GM19023 (cell line): ENCODE results near the gene CPXM2.
"Not testable (repeated sequence)": the region's sequence is repeated elsewhere in the genome, so short reads cannot be mapped to it uniquely, and the experiment has no call there.

Source experiments
- ATAC-seq: cut with Tn5 transposase; IDR thresholded peaks from one replicate; pipeline ENCODE4 v1.9.1; 2021; ENCODE audit warnings: mild to moderate bottlenecking, moderate library complexity; ENCODE audit not compliant: unreplicated experiment

CPXM2 gene

GRCh38 chr10:123747426-123747825 lies 144.2 kb downstream of the CPXM2 start:
- no peak for ATAC-seq

GRCh38 chr10:123746942-123747341 lies 144.7 kb downstream of the CPXM2 start:
- ATAC-seq = no peak

GRCh38 chr10:123746520-123746919 lies 145.1 kb downstream of the CPXM2 start:
- ATAC-seq = no peak

- ATAC-seq = no peak
These were observed 145.5 kb downstream of the CPXM2 start for GRCh38 chr10:123746061-123746460.

- ATAC-seq = no peak
These were observed 147.4 kb downstream of the CPXM2 start for GRCh38 chr10:123744224-123744536.

DNA sequence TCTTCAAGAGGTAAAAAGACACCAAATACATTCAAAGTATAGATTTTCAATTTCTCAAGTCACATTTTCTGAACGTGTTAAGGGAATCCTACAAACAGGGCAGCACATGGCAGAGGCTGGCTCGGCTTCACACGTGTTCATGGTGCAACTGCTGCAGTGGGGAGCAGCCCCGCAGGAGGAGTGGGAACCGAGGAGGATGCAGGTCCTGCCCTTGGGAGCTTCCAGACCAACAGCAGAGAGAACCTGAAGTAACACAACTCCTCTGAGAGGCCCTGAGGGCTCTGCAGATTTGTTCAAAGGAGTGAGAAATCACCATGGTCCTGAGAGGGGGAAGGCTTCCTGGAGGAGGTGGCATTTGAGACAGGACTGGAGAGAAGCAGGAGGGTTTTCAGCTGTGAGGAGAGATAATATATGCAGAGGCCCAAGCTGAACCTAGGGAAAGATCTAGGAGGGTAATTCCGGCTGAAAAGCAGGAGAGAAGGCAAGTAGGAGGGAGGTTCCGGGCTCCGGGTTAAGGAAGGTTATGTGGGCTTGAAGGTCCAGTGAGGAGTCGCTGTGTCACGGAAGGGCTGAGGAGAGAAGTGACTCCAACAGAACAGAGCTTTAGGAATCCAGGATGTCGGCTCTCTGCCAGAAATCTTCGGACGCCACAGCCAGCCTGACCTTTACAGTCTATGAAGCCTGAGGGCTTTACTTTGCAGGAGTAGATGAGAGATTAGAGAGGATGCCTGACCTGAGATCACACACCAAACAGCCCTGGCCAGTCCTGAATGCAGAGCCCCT lies 148.0 kb downstream of the CPXM2 start:
- ATAC-seq = no peak

- ATAC-seq = no peak
These were observed 148.7 kb downstream of the CPXM2 start for GRCh38 chr10:123742751-123743440.

- ATAC-seq = no peak
These were observed 149.9 kb downstream of the CPXM2 start for GRCh38 chr10:123741711-123742110.

- ATAC-seq = no peak
These were observed 150.5 kb downstream of the CPXM2 start for GRCh38 chr10:123741146-123741545.

- not testable (repeated sequence) for ATAC-seq
These were observed 154.7 kb downstream of the CPXM2 start for GRCh38 chr10:123736917-123737316.

- ATAC-seq = no peak
These were observed 162.1 kb downstream of the CPXM2 start for GRCh38 chr10:123729523-123729922.

GRCh38 chr10:123726836-123727235 lies 164.8 kb downstream of the CPXM2 start:
- ATAC-seq = no peak

GRCh38 chr10:123726381-123726780 lies 165.2 kb downstream of the CPXM2 start:
- no peak for ATAC-seq

DNA sequence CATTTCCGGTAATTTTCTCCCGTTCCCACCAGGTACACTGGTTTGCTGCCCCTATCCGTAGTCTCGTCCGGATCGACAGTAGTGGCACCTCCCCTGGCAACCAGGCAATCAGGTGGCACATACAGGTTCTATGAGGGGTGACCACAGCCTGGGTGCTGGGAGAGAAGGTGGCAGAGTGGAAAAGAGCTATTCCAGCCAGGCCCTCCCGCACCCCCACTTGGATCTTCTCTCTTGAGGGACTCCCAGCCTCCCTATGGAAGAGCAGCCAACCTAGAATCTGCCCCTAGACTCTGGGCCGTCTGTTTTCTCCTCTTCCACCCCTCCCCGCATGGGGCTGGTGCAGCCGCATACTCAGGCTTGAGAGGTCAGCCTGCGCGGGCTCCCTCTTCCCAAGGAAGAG lies 166.9 kb downstream of the CPXM2 start:
- ATAC-seq = no peak

GRCh38 chr10:123722351-123722750 lies 169.3 kb downstream of the CPXM2 start:
- no peak for ATAC-seq

DNA sequence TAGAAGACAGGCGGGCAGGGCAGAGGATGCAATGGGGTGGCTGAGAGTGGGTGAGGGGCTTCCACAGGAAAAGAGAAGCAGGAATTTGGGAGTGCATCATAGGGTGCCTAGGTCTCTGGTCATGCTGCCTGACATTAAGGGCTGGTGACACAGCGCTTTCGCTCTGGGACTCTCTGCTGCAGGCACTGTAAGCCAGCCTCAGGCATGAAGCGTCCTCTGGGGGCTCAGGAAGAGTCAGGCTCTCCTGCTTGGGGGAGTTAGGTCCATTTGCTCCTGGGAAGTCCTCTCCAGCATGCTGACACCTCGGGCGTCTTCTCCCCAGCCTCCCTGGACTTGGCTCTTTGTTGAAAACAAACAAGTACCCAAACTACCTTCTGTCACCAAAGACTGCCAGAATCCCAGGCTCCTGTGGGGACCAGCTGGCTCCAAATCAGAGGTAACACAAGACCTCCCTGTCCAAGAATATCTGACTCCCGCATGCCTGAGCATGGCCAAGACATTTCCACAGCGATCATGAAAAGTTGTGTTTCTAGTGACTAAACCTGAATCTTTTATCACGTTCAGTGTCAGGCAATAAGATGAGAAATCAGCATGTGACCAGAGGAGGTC lies 170.1 kb downstream of the CPXM2 start:
- ATAC-seq = no peak

DNA sequence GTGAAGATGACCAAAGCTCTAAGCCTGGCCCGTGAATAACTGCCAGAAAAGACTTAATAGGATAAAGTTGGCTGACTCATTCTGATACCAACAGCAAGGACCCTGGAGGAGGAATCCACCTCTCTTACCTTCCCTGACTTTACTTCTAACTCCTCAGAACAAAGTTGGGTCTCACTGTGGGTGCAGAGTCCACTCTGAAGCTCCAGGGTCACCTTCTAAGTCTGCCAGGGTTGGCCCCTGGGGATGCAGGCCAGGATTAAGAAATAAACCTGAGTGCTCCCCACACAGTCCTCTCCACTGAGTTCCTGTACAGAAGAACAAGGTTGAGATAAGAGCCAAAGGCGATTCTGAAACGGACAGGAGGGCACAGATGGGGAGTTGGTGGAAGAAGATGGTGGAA lies 171.1 kb downstream of the CPXM2 start:
- ATAC-seq = no peak

DNA sequence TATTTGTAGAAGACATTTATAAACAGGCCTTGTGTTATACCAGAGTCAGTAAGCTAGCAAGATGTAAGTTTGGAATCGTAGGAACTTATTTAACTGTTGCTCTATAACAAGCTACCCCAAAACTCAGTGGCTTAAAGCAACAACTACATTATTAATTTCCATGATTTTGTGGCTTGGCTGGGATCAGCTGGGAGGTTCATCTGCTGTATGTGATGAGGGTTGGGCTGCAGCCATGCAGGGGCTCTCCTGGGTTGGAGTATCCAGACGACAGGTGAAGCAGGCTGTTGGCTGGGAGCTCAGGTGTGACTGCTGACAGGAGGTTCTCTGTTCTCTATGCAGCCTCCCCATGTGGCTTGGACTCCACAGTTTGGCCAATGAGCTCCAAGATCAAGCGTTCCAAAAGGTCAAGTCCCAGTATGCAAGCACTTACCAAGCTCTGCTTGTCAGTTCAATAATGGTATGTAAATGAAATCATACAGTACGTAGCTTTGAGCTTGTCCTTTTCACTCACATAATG lies 173.0 kb downstream of the CPXM2 start:
- ATAC-seq = no peak

- ATAC-seq = no peak
These were observed 174.3 kb downstream of the CPXM2 start for GRCh38 chr10:123717336-123717735.

DNA sequence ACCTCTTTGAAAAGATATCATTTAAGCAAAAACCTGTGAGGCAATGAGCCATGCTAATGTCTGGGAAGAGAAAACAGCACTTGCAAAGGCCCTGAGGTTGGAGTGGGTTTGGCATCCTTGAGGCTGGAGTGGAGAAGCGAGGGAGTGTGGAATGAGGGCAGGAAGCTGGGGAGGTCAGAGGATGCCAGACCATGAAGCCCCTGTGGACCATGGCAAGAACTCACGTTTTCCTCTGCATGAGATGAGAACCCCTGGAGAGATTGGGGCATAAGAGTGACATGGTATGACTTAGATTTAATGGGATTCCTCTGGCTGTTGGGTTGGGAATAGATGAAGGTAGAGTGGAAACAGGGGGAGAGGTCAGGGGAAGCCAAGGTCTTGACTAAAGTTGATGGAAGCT lies 176.1 kb downstream of the CPXM2 start:
- ATAC-seq = no peak

DNA sequence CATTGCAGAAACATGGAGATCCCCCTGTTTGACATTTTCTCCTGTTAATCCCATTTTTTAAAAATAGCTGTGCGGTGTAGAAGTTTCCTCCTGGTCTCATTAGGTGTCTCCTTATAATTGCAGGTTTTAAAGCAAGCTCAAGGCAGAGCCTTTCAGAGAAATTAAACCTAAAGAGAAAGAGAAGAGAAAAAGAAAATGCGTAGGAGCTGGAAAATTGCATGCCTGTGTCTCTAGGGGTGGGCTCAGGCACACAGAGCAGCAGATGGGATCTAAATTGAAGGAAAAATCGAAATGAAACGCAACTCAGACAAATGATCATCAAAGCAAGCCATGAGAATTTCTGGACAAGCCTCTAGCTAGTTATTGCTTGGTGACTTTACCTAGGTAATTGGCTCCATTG lies 185.4 kb downstream of the CPXM2 start:
- ATAC-seq = no peak

GRCh38 chr10:123704812-123705211 lies 186.8 kb downstream of the CPXM2 start:
- ATAC-seq = no peak
